GM19463 (cell line): ENCODE measurements around the gene REC8.
"Not testable (repeated sequence)": the region's sequence is repeated elsewhere in the genome, so short reads cannot be mapped to it uniquely, and the experiment has no call there.

Source experiments
- ATAC-seq: cut with Tn5 transposase; IDR thresholded peaks from one replicate; pipeline ENCODE4 v1.9.1; 2021; ENCODE audit warnings: mild to moderate bottlenecking, moderate library complexity; ENCODE audit not compliant: unreplicated experiment

Gene REC8

GRCh38 chr14:24203249-24203886, 31.5 kb downstream of the REC8 start:
- not testable (repeated sequence) for ATAC-seq

DNA sequence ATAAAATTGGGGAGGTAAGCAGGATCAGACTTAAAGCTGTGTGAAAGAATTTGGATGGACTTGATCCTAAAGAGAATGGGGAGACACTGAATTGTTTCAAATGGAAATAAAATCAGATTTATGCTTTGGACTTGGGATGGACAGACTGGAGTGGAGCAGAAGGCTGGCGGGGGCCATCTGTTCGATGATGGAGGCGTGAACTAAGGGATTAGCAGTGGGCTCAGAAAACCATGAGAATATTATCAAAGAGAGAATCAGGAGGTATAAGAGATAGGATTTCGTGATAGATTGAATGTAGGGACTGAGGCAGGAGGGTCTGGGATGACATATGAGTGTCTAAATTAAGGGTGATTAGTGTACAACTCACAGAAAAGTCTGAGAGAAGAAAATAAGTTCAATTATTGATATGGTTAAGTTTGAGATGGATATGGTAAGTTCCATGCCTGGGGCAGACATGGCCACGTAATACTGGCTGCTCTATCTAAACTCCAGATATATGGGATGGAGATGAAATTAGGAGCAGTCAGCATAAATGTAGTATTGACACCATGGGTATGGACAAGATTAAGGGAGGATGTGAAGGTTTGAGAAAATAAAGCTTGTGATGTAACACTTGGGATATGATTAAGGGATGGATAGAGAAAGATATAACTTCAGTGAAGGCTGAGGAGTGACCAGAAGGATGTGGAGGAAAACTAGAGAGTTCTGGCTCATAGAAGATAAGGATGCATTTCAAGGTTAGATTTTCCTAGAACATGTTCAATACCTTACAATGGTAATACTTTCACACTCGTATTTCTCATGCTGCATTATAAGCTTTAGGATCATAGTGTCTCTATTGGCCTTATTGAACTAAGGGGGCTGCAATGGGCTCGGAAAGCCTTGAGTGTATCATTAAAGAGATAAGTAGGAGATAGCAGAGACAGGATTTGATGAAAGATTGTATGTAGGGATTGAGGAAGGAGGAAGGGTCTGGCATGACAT, 32.6 kb downstream of the REC8 start:
- no peak for ATAC-seq

GRCh38 chr14:24206260-24207103, 34.6 kb downstream of the REC8 start:
- ATAC-seq = no peak

GRCh38 chr14:24207104-24207551, 35.2 kb downstream of the REC8 start:
- ATAC-seq = no peak

DNA sequence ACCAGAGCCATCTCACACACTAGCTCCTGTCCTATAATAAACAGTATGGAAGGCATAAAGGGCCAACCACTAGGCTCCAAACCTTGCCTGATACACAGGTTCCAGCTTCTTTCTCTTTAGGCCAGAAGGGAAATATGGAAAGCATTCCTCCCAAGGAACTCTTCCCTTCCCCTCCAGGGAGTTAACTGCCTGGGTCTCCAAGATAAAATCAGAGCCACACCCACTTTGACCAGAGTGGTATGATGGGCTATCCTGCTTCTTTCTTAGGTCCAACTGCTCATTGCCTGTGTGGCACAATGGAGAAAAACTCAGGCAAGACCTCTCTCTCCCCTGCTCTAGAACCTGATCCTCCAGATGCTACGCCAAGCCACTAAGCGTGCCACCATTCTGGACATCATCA, 35.7 kb downstream of the REC8 start:
- ATAC-seq = no peak

DNA sequence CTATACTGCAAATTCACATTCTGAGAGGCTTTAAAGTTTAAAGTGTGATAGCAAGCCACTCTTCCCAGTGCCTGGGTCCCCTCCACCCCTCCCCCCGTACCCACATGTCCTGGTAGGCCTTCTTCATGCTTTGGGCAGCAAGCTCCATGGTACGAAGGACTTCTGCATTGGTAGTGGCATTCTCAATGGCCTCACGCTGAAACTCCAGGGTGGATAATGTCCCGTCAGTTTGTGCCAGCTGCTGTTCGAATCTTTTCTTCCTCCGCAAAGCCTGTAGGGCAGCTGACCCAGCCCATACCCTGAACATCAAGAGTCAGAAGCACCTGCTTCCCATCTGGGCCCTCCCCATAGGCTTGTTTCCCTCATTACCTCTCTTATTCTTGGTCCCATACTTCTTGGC, 39.4 kb downstream of the REC8 start:
- ATAC-seq = no peak

DNA sequence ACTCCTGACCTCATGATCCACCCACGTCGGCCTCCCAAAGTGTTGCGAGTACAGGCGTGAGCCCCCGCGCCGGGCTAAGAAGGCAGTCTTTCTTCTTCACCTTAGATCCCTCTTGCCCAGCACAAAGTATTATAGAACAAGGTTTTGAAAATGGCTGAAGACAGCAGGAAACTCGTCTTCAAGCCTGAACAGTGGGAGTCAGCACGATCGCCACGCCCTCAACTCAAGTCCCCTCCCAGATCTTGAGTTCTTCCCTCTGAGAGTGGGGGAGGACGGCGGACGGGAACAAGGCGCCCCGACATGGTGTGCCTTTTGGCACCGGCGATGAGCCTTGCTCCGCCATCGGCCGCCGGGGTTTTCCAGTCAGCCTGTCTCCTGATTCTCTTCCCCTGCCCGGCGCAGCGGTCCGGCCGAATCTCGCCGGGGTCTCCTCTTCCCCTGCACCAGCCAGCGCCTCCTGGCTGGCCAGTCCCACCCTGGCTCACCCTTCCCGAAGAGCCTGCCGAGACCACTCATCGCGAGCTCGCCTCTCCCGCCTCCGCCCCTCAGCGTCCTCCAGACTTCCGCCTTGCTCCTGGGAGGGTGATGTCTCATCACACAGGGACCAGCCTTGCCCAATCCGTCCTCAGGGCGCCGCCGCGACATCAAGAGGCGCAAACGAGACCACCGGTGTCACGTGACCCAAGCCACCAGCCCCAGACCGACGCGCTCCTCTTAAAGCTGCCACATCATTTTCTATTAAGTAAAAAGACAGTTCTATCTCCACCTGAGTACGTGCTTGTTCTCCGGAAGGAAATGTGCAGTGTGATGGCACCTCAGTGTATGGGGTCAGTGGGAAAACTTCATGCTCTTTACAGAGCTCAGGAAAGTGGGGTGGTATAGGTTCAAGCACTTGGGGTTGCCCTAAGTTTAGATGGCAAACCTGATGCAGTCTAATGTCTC, 41.3 kb downstream of the REC8 start, which contains the start of gene CHMP4A:
CHMP4A (minus strand) TSS at position 565 of the 942 bp plus-strand sequence; CDS start at position 516, 49 bp downstream.
- ATAC-seq = peak; percentile 72

GRCh38 chr14:24213866-24214662, 42.2 kb downstream of the REC8 start:
- ATAC-seq = no peak

DNA sequence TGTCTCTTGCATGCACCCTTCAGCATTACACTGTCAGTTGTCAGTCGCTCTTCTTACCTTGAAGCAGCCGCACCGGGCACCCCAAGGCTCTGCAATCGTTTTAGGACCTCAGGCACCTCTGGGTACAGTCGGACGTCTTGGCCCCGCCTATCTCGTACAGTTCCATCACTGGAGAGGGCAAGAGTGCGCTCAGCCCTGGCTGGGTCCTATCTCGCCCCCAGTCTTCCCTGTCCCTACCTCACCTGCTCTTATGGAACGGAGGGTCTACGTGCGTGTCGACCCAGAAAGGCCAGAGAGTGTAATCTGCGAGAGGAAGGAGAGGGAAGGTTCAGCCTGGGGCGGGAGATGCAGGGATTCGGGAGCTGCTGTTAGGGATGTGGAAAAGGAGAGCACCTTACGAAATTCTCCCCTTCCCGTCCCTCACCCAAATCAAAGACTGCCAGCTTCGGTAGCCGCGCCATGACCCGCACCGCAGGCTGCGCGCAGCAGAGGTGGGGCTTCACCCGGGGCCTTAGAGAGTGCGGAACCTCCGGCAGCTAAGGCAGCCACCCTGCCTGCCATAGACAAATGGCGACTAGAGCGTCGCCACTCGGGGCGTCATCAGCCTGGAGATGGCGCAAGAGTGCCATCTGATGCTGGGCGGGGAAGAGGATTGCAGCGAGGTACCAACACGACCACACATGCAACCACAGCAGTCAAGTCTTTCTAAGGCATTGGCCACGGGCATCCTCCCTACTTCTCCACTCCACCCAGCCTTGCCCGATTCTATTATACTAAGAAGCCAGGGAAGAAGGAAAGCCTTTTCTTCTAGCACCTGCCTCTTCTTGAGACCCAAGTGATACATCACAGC, 43.8 kb downstream of the REC8 start, which contains the start of gene MDP1:
MDP1 (minus strand) TSS at position 572 of the 850 bp plus-strand sequence; CDS start at position 461, 111 bp downstream.
- peak; percentile 70 for ATAC-seq

GRCh38 chr14:24216345-24216699, 44.4 kb downstream of the REC8 start:
- ATAC-seq = no peak

- not testable (repeated sequence) for ATAC-seq
Measured at GRCh38 chr14:24216876-24217275, 45.0 kb downstream of the REC8 start.

DNA sequence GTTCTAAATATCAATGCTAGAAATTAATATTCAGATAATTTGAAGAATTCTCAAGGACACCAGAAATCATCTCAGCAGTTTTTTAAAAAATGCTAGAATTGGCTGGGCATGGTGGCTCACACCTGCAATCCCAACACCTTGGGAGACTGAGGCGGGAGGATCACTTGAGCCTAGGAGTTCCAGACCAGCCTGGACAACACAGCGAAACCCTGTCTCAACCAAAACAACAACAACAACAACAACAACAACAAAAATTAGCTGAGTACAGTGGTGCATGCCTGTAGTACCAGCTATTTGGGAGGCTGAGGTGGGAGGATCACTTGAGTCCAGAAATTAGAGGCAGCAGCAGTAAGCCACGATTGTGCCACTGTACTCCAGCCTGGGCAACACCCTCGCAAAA, 47.2 kb downstream of the REC8 start:
- no peak for ATAC-seq

- ATAC-seq = no peak
Measured at GRCh38 chr14:24219521-24219920, 47.6 kb downstream of the REC8 start.

DNA sequence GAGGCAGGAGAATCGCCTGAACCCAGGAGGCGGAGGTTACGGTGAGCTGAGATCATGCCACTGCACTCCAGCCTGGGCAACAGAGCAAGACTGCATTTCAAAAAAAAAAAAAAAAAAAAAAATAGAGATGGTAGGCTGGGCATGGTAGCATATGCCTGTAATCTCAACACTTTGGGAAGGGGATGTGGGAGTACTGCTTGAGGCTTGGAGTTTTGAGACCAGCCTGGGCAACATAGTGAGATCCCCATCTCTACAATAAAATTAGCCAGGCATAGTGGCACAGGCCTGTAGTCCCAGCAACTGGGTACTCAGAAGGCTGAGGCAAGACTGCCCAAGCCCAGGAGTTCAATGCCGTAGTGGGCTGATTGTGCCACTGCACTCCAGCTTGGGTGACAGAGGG, 51.1 kb downstream of the REC8 start:
- not testable (repeated sequence) for ATAC-seq

DNA sequence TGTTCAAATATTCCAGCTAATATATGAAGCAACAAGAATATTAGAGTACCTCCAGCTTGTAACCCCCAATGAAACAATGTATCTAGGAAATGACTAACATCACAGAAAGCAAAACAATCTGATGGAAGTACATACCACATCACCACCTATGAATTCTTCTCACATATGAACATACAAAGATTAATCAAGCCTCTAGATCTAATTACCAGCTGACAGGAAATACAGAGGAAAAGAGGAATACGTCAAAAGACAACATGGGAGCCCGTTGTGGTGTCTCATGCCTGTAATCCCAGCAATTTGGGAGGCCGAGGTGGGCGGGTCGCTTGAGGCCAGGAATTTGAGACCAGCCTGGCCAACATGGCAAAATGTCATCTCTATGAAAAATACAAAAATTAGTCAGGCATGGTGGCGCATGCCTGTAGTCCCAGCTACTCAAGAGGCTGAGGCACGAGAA, 52.8 kb downstream of the REC8 start:
- ATAC-seq = no peak

DNA sequence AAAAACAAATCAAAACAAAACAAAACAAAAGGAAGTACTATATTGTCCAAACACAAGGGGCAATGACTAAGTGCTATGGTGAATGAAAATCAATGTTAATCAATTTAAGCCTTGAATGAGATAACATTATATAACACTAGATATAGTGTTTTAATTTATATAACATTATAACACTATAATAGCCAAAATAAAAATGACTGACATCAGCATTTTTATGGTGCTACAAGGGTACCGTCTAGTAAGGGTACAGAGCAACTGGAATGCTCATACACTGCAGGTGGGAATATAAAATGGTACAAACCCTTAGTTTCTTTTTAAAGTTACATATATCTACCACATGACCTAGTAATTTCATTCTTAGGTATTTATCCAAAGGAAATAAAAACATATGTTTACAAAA, 54.6 kb downstream of the REC8 start:
- no peak for ATAC-seq

GRCh38 chr14:24228902-24229301, 57.0 kb downstream of the REC8 start:
- ATAC-seq = no peak
